GM18511 (cell line): ENCODE results near the gene HDAC9.
"Not testable (repeated sequence)": the region's sequence is repeated elsewhere in the genome, so short reads cannot be mapped to it uniquely, and the experiment has no call there.

ENCODE experiments used
- ATAC-seq: cut with Tn5 transposase; IDR thresholded peaks from one replicate; pipeline ENCODE4 v1.9.1; 2021; ENCODE audit warnings: mild to moderate bottlenecking, moderate library complexity; ENCODE audit not compliant: unreplicated experiment

Gene HDAC9

GRCh38 chr7:18936265-18936664 is 440.7 kb downstream of the HDAC9 start:
- no peak for ATAC-seq

GRCh38 chr7:18939771-18940592 is 444.4 kb downstream of the HDAC9 start:
- no peak for ATAC-seq

GRCh38 chr7:18940593-18941134 is 445.1 kb downstream of the HDAC9 start:
- no peak for ATAC-seq

GRCh38 chr7:18941207-18941606 is 445.7 kb downstream of the HDAC9 start:
- no peak for ATAC-seq

GRCh38 chr7:18948521-18948920 is 453.0 kb downstream of the HDAC9 start:
- no peak for ATAC-seq

GRCh38 chr7:18952846-18953245 is 457.3 kb downstream of the HDAC9 start:
- ATAC-seq, result no peak

- no peak for ATAC-seq
These were observed 463.1 kb downstream of the HDAC9 start for GRCh38 chr7:18958627-18959026.

- no peak for ATAC-seq
These were observed 465.2 kb downstream of the HDAC9 start for GRCh38 chr7:18960725-18961124.

GRCh38 chr7:18962031-18962430 is 466.5 kb downstream of the HDAC9 start:
- no peak for ATAC-seq

- no peak for ATAC-seq
These were observed 470.1 kb downstream of the HDAC9 start for GRCh38 chr7:18965657-18966056.

GRCh38 chr7:18967755-18968154 is 472.2 kb downstream of the HDAC9 start:
- not testable (repeated sequence) for ATAC-seq

GRCh38 chr7:18971839-18972238 is 476.3 kb downstream of the HDAC9 start:
- ATAC-seq, result no peak

GRCh38 chr7:18974803-18975202 is 479.3 kb downstream of the HDAC9 start:
- no peak for ATAC-seq

GRCh38 chr7:18975276-18975675 is 479.7 kb downstream of the HDAC9 start:
- no peak for ATAC-seq

- ATAC-seq, result no peak
These were observed 480.2 kb downstream of the HDAC9 start for GRCh38 chr7:18975689-18976280.

GRCh38 chr7:18976715-18977471 is 481.3 kb downstream of the HDAC9 start:
- no peak for ATAC-seq

- no peak for ATAC-seq
These were observed 482.6 kb downstream of the HDAC9 start for GRCh38 chr7:18978108-18978495.

- ATAC-seq, result not testable (repeated sequence)
These were observed 495.2 kb downstream of the HDAC9 start for GRCh38 chr7:18990700-18991099.

GRCh38 chr7:18993933-18994668 is 498.6 kb downstream of the HDAC9 start:
- no peak for ATAC-seq

- ATAC-seq, result no peak
These were observed 499.7 kb downstream of the HDAC9 start for GRCh38 chr7:18995270-18995671.
